ENCODE measurements around the gene ZNF442.
"Not testable (repeated sequence)": the region's sequence is repeated elsewhere in the genome, so short reads cannot be mapped to it uniquely, and the experiment has no call there.

Gene ZNF442

GRCh38 chr19:12379732-12380443 lies 14.4 kb upstream of the ZNF442 start:
- Histone ChIP-seq H3K4me3 (ENCODE audit: insufficient read length, low read depth) (no peak overlapping the region), H3K9ac (ENCODE audit: insufficient read length, low read depth) (no peak overlapping the region), H3K36me3 (ENCODE audit: insufficient read depth, insufficient read length, low read length) (peaks cover 5% of the 10 kb centered on the region), H3K27me3 (ENCODE audit: insufficient read depth, insufficient read length) (no peaks in the 10 kb centered on the region), H3K4me1 (ENCODE audit: insufficient read depth, insufficient read length) (no peaks in the 10 kb centered on the region), H3K9me3 (ENCODE audit: insufficient read depth, low read length) (peaks cover 49% of the 10 kb centered on the region)
- no peak for TF ChIP-seq SUZ12 (IDR thresholded peaks at IDR 0.05; ENCODE audit: extremely low read depth, insufficient read depth, insufficient read length)
- peak; percentile 57 for TF ChIP-seq ZNF274 (IDR thresholded peaks at IDR 0.05; ENCODE audit: low read depth, low read length)
- no peak for TF ChIP-seq YY1 (IDR thresholded peaks at IDR 0.05; ENCODE audit: insufficient read depth, insufficient read length)
- no peak for DNase-seq (ENCODE audit: low read depth, low spot score)

DNA sequence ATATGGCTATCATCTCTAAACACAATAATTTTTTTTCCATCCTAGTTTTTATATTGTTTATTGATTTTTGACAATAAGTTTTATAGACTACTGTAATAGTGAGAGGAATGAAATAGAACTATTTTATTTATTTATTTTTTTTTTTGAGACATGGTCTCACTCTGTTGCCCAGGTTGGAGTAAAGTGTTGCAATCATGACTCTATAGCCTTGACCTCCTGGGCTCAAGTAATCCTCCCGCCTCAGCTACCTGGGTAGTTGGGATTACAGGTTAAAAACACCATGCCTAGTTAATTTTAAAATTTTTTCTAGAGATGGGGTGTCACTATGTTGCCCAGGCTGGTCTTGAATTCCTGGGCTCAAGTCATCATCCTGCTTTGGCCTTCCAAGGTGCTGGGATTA lies 8.5 kb upstream of the ZNF442 start:
- Histone ChIP-seq H3K27me3 (ENCODE audit: insufficient read depth, insufficient read length) (no peaks in the 10 kb centered on the region), H3K4me1 (ENCODE audit: insufficient read depth, insufficient read length) (no peaks in the 10 kb centered on the region), H3K9me3 (ENCODE audit: insufficient read depth, low read length) (peaks cover 18% of the 10 kb centered on the region), H3K36me3 (ENCODE audit: insufficient read depth, insufficient read length, low read length) (no peaks in the 10 kb centered on the region), H3K4me3 (ENCODE audit: insufficient read length, low read depth) (no peak overlapping the region), H3K9ac (ENCODE audit: insufficient read length, low read depth) (no peak overlapping the region)
- DNase-seq (ENCODE audit: low read depth, low spot score) = no peak
- TF ChIP-seq SUZ12 (IDR thresholded peaks at IDR 0.05; ENCODE audit: extremely low read depth, insufficient read depth, insufficient read length) (no peak), ZNF274 (IDR thresholded peaks at IDR 0.05; ENCODE audit: low read depth, low read length) (no peak), YY1 (IDR thresholded peaks at IDR 0.05; ENCODE audit: insufficient read depth, insufficient read length) (no peak)

DNA sequence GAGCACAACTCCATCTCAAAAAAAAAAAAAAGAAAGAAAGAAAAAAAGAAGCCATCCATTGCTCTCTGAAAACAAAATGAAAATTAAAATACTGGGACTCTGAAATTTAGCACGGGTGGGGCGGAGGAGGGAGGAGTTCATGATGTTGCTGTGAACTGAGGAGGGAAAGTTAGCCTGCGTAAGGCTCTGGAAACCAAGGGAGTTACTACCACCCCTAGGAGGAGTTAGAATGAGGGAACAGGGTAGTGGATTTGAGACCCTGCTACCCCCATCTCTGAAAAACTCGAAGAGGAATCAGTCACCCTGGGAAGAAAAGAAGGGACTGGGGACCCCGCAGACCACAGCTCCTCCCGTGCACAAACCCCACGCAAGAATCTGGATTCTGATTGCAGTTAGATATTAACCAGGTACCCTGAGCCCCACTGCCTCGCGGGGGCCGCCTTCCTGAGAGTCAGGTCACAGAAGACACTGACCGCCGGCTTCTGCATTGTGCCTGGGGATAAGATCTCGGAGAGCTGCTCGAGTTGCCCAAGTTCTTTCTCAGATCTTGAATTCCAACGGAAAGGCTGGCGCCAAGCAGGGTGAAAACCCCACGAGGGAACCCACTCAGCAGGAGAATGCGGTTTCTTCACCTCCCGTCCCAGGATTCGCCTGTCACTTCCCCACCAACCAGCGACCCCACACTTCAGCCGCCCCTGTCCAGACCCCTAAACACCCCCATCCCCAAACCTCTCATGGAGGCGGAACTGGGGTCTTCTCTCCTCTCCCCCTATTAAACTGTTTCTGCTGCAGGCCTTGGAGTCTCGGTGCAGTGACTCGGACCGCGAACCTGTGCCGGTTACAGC lies 870 bp downstream of the ZNF442 start:
- no peaks in the 10 kb centered on the region for H3K4me1 ChIP-seq (ENCODE audit: insufficient read depth, insufficient read length)
- peaks cover 29% of the 10 kb centered on the region; the same call in 1 of the 2 replicates for H3K9me3 ChIP-seq (ENCODE audit: insufficient read depth, low read length)
- H3K9ac ChIP-seq (ENCODE audit: insufficient read length, low read depth) = peak overlapping the region; percentile 91
- DNase-seq (ENCODE audit: low read depth, low spot score) = no peak
- H3K36me3 ChIP-seq (ENCODE audit: insufficient read depth, insufficient read length, low read length) = peaks cover 7% of the 10 kb centered on the region
- peak overlapping the region; percentile 91 for H3K4me3 ChIP-seq (ENCODE audit: insufficient read length, low read depth)
- H3K27me3 ChIP-seq (ENCODE audit: insufficient read depth, insufficient read length) = peaks cover 3% of the 10 kb centered on the region
- no peak for TF ChIP-seq YY1 (IDR thresholded peaks at IDR 0.05; ENCODE audit: insufficient read depth, insufficient read length)
- no peak for TF ChIP-seq ZNF274 (IDR thresholded peaks at IDR 0.05; ENCODE audit: low read depth, low read length)
- TF ChIP-seq SUZ12 (IDR thresholded peaks at IDR 0.05; ENCODE audit: extremely low read depth, insufficient read depth, insufficient read length) = no peak

GRCh38 chr19:12362236-12362635 lies 3.2 kb downstream of the ZNF442 start:
- not testable (repeated sequence) for DNase-seq (ENCODE audit: low read depth, low spot score)

GRCh38 chr19:12353375-12353774 lies 12.1 kb downstream of the ZNF442 start:
- H3K4me3 ChIP-seq (ENCODE audit: insufficient read length, low read depth) = no peak overlapping the region
- H3K27me3 ChIP-seq (ENCODE audit: insufficient read depth, insufficient read length) = no peaks in the 10 kb centered on the region
- TF ChIP-seq SUZ12 (IDR thresholded peaks at IDR 0.05; ENCODE audit: extremely low read depth, insufficient read depth, insufficient read length) = no peak
- peaks cover 36% of the 10 kb centered on the region for H3K36me3 ChIP-seq (ENCODE audit: insufficient read depth, insufficient read length, low read length)
- peaks cover 88% of the 10 kb centered on the region for H3K9me3 ChIP-seq (ENCODE audit: insufficient read depth, low read length)
- no peaks in the 10 kb centered on the region for H3K4me1 ChIP-seq (ENCODE audit: insufficient read depth, insufficient read length)
- no peak overlapping the region for H3K9ac ChIP-seq (ENCODE audit: insufficient read length, low read depth)
- DNase-seq (ENCODE audit: low read depth, low spot score) = no peak

More at GRCh38 chr19:12362236-12362635, 3.2 kb downstream of the ZNF442 start:
- H3K4me3 ChIP-seq (ENCODE audit: insufficient read length, low read depth); H3K36me3 ChIP-seq (ENCODE audit: insufficient read depth, insufficient read length, low read length); H3K4me1 ChIP-seq (ENCODE audit: insufficient read depth, insufficient read length); H3K27me3 ChIP-seq (ENCODE audit: insufficient read depth, insufficient read length); H3K9ac ChIP-seq (ENCODE audit: insufficient read length, low read depth): not testable (repeated sequence)
- peaks cover 37% of the 10 kb centered on the region for H3K9me3 ChIP-seq (ENCODE audit: insufficient read depth, low read length)

GRCh38 chr19:12350890-12351197 lies 14.6 kb downstream of the ZNF442 start:
- peaks cover 95% of the 10 kb centered on the region for H3K9me3 ChIP-seq (ENCODE audit: insufficient read depth, low read length)
- no peak overlapping the region for H3K9ac ChIP-seq (ENCODE audit: insufficient read length, low read depth)
- DNase-seq (ENCODE audit: low read depth, low spot score) = no peak
- H3K4me3 ChIP-seq (ENCODE audit: insufficient read length, low read depth) = no peak overlapping the region
- no peaks in the 10 kb centered on the region for H3K27me3 ChIP-seq (ENCODE audit: insufficient read depth, insufficient read length)
- no peak for TF ChIP-seq YY1 (IDR thresholded peaks at IDR 0.05; ENCODE audit: insufficient read depth, insufficient read length)
- TF ChIP-seq SUZ12 (IDR thresholded peaks at IDR 0.05; ENCODE audit: extremely low read depth, insufficient read depth, insufficient read length) = no peak
- no peak for TF ChIP-seq ZNF274 (IDR thresholded peaks at IDR 0.05; ENCODE audit: low read depth, low read length)
- peaks cover 38% of the 10 kb centered on the region for H3K36me3 ChIP-seq (ENCODE audit: insufficient read depth, insufficient read length, low read length)
- H3K4me1 ChIP-seq (ENCODE audit: insufficient read depth, insufficient read length) = no peaks in the 10 kb centered on the region

DNA sequence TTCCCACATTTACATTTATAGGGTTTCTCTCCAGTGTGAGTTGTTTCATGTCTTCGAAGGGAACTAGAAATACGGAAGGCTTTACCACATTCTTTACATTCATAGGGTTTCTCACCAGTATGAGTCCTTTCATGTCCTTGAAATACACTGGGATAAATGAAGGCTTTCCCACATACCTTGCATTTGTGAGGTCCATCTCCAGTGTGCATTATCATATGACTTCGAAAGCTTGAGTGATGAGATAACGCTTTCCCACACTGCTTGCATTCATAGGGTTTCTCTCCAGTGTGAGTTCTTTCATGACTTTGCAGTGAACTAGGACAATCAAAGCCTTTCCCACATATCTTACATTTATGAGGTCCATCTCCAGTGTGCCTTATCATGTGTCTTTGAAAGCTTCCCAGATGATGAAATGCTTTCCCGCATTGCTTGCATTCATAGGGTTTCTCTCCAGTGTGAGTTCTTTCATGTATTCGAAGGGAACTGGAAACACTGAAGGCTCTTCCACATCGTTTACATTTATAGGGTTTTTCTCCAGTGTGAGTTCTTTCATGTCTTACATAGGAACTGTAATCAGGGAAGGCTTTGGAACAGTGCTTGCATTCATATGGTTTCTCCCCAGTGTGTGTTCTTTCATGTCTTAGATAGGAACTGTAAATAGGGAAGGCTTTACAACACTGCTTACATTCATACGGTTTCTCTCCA lies 15.1 kb downstream of the ZNF442 start:
- Histone ChIP-seq H3K9me3 (ENCODE audit: insufficient read depth, low read length) (peaks cover 96% of the 10 kb centered on the region), H3K9ac (ENCODE audit: insufficient read length, low read depth) (no peak overlapping the region), H3K4me3 (ENCODE audit: insufficient read length, low read depth) (no peak overlapping the region), H3K36me3 (ENCODE audit: insufficient read depth, insufficient read length, low read length) (peaks cover 38% of the 10 kb centered on the region), H3K4me1 (ENCODE audit: insufficient read depth, insufficient read length) (no peaks in the 10 kb centered on the region), H3K27me3 (ENCODE audit: insufficient read depth, insufficient read length) (no peaks in the 10 kb centered on the region)
- no peak for DNase-seq (ENCODE audit: low read depth, low spot score)
- no peak for TF ChIP-seq YY1 (IDR thresholded peaks at IDR 0.05; ENCODE audit: insufficient read depth, insufficient read length)
- peak; percentile 94 for TF ChIP-seq ZNF274 (IDR thresholded peaks at IDR 0.05; ENCODE audit: low read depth, low read length)
- no peak for TF ChIP-seq SUZ12 (IDR thresholded peaks at IDR 0.05; ENCODE audit: extremely low read depth, insufficient read depth, insufficient read length)

Data from NT2/D1 (cell line).